K562 (cell line): ENCODE data around the gene NELFA. TPM values are rescaled to one million over a fixed set of nuclear protein-coding genes. Genes with fewer than 3 reads are reported as not detected.
A peak's percentile ranks its signal among the peaks of the same experiment; 100 is the strongest.

Source experiments
- ATAC-seq: fragments of 200-7000 bp; cut with Tn5 transposase; 3 replicates; pipeline ENCODE4 v1.9.1; 2020; ENCODE audit warnings: moderate library complexity
- BruUV-seq: library from RNA; stranded (reverse); fragments of 400-500 nt; replicated peaks from 2 replicates; lab custom pipeline; 2021; lab: Mats Ljungman, UMichigan
- CTCF ChIA-PET: fragments of 300-600 bp; formaldehyde crosslinking; extraction: SDS; loops from one replicate; lab custom pipeline; 2021; ENCODE audit warnings: low intra/inter-chr PET ratio; lab: Yijun Ruan, JAX
- POLR2A ChIA-PET: fragments of 300-600, 350-650 bp; sonication (Branson Sonifier 250); formaldehyde crosslinking; extraction: SDS; loops from one replicate; lab custom pipeline; 2021; ENCODE audit warnings: antibody characterized with exemption, inconsistent platforms; lab: Yijun Ruan, JAX
- DNase-seq, 4 experiments: peaks; one replicate each; pipeline versions ENCODE4 v3.0.0 to v3.0.0-alpha.2; 2011 to 2018; ENCODE audit warnings: low spot score in 3 of 4, mixed read lengths in 3 of 4; ENCODE audit errors: extremely low read depth in 1 of 4
- FAIRE-seq: peaks from 2 replicates; lab custom pipeline; 2011; peaks lifted over from hg19 to GRCh38; lab: Jason Lieb, UNC
- H2AFZ ChIP-seq: 2 replicates; pipeline ENCODE4 v1.6.0; 2011; ENCODE audit warnings: low read depth, low read length, control low read depth, inconsistent platforms
- H3K27ac ChIP-seq: fragments of 200-600 bp; 3 replicates; pipeline ENCODE4 v1.8.0; 2011; ENCODE audit warnings: low read depth, mild to moderate bottlenecking, control low read depth, inconsistent platforms, low read length, moderate library complexity, mixed read lengths; ENCODE audit errors: extremely low read depth
- H3K27me3 ChIP-seq, 2 experiments: fragments of 300-600 bp in 1 of 2; 2 replicates in 1 of 2; 3 replicates in 1 of 2; pipeline versions ENCODE4 v1.6.0 to v1.8.0; 2011; ENCODE audit warnings: inconsistent platforms in 2 of 2, low read length in 2 of 2, mild to moderate bottlenecking in 1 of 2, mixed read lengths in 1 of 2, moderate library complexity in 1 of 2; ENCODE audit not compliant: control insufficient read depth in 2 of 2, insufficient read depth in 2 of 2
- H3K36me3 ChIP-seq: fragments of 300-600 bp; 3 replicates; pipeline ENCODE4 v1.8.0; 2011; ENCODE audit warnings: mild to moderate bottlenecking, low read length, inconsistent platforms; ENCODE audit not compliant: control insufficient read depth, insufficient read depth
- H3K4me1 ChIP-seq, 2 experiments: fragments of 200-600 bp in 1 of 2; replicated peaks in 1 of 2; 2 replicates in 1 of 2; 3 replicates in 1 of 2; pipeline versions ENCODE4 v1.5.1 to v1.8.0; 2011; ENCODE audit warnings: inconsistent platforms in 2 of 2, low read length in 2 of 2, mild to moderate bottlenecking in 1 of 2, mixed read lengths in 1 of 2, moderate library complexity in 1 of 2; ENCODE audit not compliant: control insufficient read depth in 2 of 2, insufficient read depth in 2 of 2
- H3K4me2 ChIP-seq: 2 replicates; pipeline ENCODE4 v1.6.1; 2011; ENCODE audit warnings: low read length, control low read depth, inconsistent platforms, mixed read lengths; ENCODE audit not compliant: insufficient read depth
- H3K4me3 ChIP-seq: fragments of 200-600 bp; sonication (generic), shearing (Covaris generic); 2 replicates; pipeline ENCODE4 v1.5.1; 2016; ENCODE audit warnings: control low read depth, inconsistent platforms
- H3K79me2 ChIP-seq: fragments of 200-600 bp; 3 replicates; pipeline ENCODE4 v1.8.0; 2011; ENCODE audit warnings: low read length, inconsistent platforms; ENCODE audit not compliant: control insufficient read depth, insufficient read depth
- H3K9ac ChIP-seq, 2 experiments: 2 replicates each; pipeline versions ENCODE4 v1.6.0 to v1.6.1; 2011; ENCODE audit warnings: low read depth in 2 of 2, low read length in 2 of 2, control low read depth in 1 of 2, inconsistent platforms in 1 of 2, mild to moderate bottlenecking in 1 of 2, mixed read lengths in 1 of 2; ENCODE audit not compliant: insufficient read depth in 1 of 2
- H3K9me1 ChIP-seq: one replicate; pipeline ENCODE4 v1.6.0; 2011; ENCODE audit warnings: inconsistent platforms, mild to moderate bottlenecking, low read length, moderate library complexity; ENCODE audit not compliant: control insufficient read depth, insufficient read depth
- H3K9me3 ChIP-seq: replicated peaks from 2 replicates; pipeline ENCODE4 v1.5.1; 2011; ENCODE audit warnings: low read depth, low read length, inconsistent platforms; ENCODE audit not compliant: control insufficient read depth, insufficient read depth
- H4K20me1 ChIP-seq: replicated peaks from 2 replicates; pipeline ENCODE4 v1.6.1; 2011; ENCODE audit warnings: low read length, inconsistent platforms, mixed read lengths; ENCODE audit not compliant: control insufficient read depth, insufficient read depth
- ARID1B ChIP-seq: fragments of 450-650 bp; IDR thresholded peaks from 2 replicates; pipeline ENCODE4 v1.6.1; 2016; ENCODE audit warnings: antibody characterized with exemption, mild to moderate bottlenecking, inconsistent platforms
- CCAR2 ChIP-seq: fragments of 200-400 bp; formaldehyde crosslinking; IDR thresholded peaks from 2 replicates; pipeline ENCODE4 v1.6.1; 2017; ENCODE audit warnings: mild to moderate bottlenecking, low read depth, low read length
- CREM ChIP-seq: IDR thresholded peaks from 2 replicates; pipeline ENCODE4 v1.6.1; 2014; ENCODE audit warnings: antibody characterized with exemption, low read depth
- GTF2F1 ChIP-seq: IDR thresholded peaks from 2 replicates; pipeline ENCODE4 v1.6.1; 2011; ENCODE audit warnings: low read depth, low read length, improper control_type of control experiment
- HDAC2 ChIP-seq: fragments of 450-650 bp; IDR thresholded peaks from 2 replicates; pipeline ENCODE4 v1.6.1; 2016; ENCODE audit warnings: mild to moderate bottlenecking
- MEIS2 ChIP-seq: fragments of 450-650 bp; IDR thresholded peaks from 2 replicates; pipeline ENCODE4 v1.6.1; 2014; ENCODE audit warnings: mild to moderate bottlenecking; ENCODE audit not compliant: partially characterized antibody
- POLR2G ChIP-seq: fragments of 200-400 bp; formaldehyde crosslinking; IDR thresholded peaks from 2 replicates; pipeline ENCODE4 v1.6.1; 2017; ENCODE audit warnings: low read depth, mild to moderate bottlenecking, antibody characterized with exemption, low read length, moderate library complexity
- TAF9B ChIP-seq: fragments of 450-650 bp; IDR thresholded peaks from 2 replicates; pipeline ENCODE4 v1.6.1; 2018; ENCODE audit warnings: mild to moderate bottlenecking; ENCODE audit not compliant: partially characterized antibody
- ZSCAN29 ChIP-seq: fragments of 450-650 bp; IDR thresholded peaks from 2 replicates; pipeline ENCODE4 v1.6.1; 2017
- WGBS: fragments of 100-300 bp; shearing (Covaris generic); methylation state at CpG from one replicate; pipeline ENCODE4 v1.1.6; 2016; ENCODE audit warnings: low coverage, mixed read lengths; ENCODE audit not compliant: insufficient coverage; ENCODE audit errors: missing lambda C conversion rate; 5-methylcytosine and 5-hydroxymethylcytosine counted together
- in situ Hi-C: fragments of 300-500 bp; cut with MboI; formaldehyde crosslinking; loops from 4 replicates; pipeline ENCODE4 v1.15.0; 2018; ENCODE audit warnings: inconsistent platforms, mixed read lengths
- intact Hi-C: fragments of 100-400 bp; cut with micrococcal nuclease; formaldehyde crosslinking; loops from 2 replicates; pipeline ENCODE4 v1.14.2; 2022
- polyA plus RNA-seq, 8 experiments: library from polyadenylated mRNA; depleted of rRNA in 4 of 8; stranded (reverse) in 5 of 8; unstranded in 3 of 8; fragments of >200 nt; fragmentation: Nextera tagmentation in 2 of 8; fragmentation: Illumina TruSeq in 1 of 8; extraction: Ambion mirVana in 2 of 8; extraction: Trizol in 1 of 8; gene quantifications; 2 replicates each; pipeline versions ENCODE4 v1.2.1 to v1.2.3, GENCODE V29; 2011 to 2014; ENCODE audit warnings: inconsistent platforms in 1 of 8, missing spikeins in 1 of 8
- total RNA-seq, 7 experiments: library from RNA; depleted of rRNA in 6 of 7; stranded (reverse); fragments of >200 nt in 6 of 7; fragmentation: Illumina TruSeq in 2 of 7; extraction: Trizol in 2 of 7; gene quantifications; 2 replicates each; pipeline versions ENCODE4 v1.2.1 to v1.2.3, GENCODE V29; 2011 to 2021; ENCODE audit warnings: low replicate concordance in 1 of 7
- TF ChIP-seq, protein P1 (sequence below): IDR thresholded peaks from 2 replicates; pipeline ENCODE4 v1.6.1; 2016; ENCODE audit warnings: missing genetic modification characterization, missing compliant biosample characterization
- TF ChIP-seq, protein P2 (sequence below): fragments of 250-450 bp; sonication (Bioruptor Pico); IDR thresholded peaks from 2 replicates; pipeline ENCODE4 v1.9.0; 2021; ENCODE audit warnings: mild to moderate bottlenecking, inconsistent platforms

NELFA gene
- total and polyA plus RNA-seq, 9 of the 15 experiments (the other 6 are each of a cell fraction or from before 2014, with no cell fraction given), result 0.76 to 59.6 (median 14.8) TPM

DNA sequence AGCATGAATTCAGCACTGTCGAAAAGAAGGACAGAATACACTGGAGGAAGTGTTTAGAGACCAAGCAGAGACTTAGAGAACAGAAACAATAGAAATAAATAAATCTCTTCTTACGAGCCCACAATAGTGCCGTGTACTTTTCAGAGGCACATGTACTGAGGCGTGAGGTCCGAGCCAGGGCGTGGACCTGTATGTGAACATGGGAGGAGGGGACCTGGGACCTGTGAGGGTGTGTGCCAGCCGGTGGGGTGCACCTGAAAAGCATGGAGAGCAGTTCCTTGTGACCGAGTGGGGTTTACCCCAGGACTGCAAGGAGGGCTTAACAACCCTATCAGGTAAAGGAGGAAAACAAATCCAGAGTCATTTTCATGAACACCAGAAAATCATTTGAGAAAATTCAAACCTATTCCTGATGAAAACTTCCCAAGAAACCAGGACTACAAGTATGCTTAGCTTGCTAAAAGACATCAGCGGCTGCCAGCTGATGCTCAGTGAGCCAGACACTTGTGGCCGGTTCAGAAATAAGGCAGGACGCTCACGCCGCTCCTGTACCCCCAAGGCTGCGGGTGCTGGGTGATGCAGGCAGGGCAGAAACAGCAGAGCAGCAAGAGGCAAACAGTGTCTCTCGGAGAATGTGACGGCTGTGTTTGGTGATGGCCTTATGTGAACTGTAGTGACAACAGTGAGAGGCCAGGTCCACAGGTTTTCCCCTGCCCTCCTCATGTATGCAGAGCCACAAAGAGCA lies 37.1 kb downstream of the NELFA start:
- H3K79me2 ChIP-seq, result no peaks in the 10 kb centered on the region
- ChIA-PET POLR2A (interaction anchor here (1.2 to 2.1 kb wide), 3 partner anchors 7 to 27 kb away, joined by 3 to 11 read pairs (median 4); no protein-coding TSS in a partner anchor), CTCF (no interaction called here)
- DNase-seq, result no peak
- no peaks in the 10 kb centered on the region for H3K4me1 ChIP-seq
- no peaks in the 10 kb centered on the region for H3K9me3 ChIP-seq
- no peak overlapping the region for H3K9ac ChIP-seq
- H3K9me1 ChIP-seq, result no peaks in the 10 kb centered on the region
- H3K36me3 ChIP-seq, result peaks cover 90% of the 10 kb centered on the region
- no peak overlapping the region for H3K4me2 ChIP-seq
- whole genome bisulfite sequencing, result 91% methylated on average over 15 of the region's 16 CpGs
- FAIRE-seq, result no peak
- H4K20me1 ChIP-seq, result no peaks in the 10 kb centered on the region; the same call in 1 of the 2 replicates
- no peak overlapping the region for H2AFZ ChIP-seq
- BruUV-seq, result no TSS peak
- no peak overlapping the region for H3K4me3 ChIP-seq
- H3K27ac ChIP-seq, result no peak overlapping the region
- TF ChIP-seq POLR2G, result 0 out of 2 replicates have a peak, but pooled peaks have one; percentile 27
- no peak for TF ChIP-seq ZSCAN29
- intact Hi-C loops, result no loop called here
- in situ Hi-C loops, result no loop called here
- H3K27me3 ChIP-seq, result no peaks in the 10 kb centered on the region
- ATAC-seq, result no peak

DNA sequence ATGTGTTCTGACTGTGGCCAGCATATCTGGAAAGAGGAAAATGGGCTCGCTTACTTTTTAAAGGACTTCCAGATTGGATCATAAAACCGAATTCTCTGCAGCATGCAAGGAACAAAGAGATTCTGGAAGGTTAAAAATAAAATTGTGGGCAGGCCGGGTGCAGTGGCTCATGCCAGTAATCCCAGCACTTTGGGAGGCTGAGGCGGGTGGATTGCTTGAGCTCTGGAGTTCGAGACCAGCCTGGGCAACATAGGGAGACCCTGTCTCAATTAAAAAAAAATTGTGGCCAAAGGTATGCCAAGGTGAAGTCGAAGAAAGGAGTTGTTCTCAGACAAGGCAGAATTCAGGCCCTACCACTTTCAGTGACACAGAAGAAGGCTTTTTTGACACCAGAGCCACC lies 37.8 kb downstream of the NELFA start:
- no peak overlapping the region for H3K9ac ChIP-seq
- H3K9me3 ChIP-seq, result no peaks in the 10 kb centered on the region
- intact Hi-C loops (no loop called here), in situ Hi-C loops (no loop called here)
- no TSS peak for BruUV-seq
- POLR2A ChIA-PET, result interaction anchor here (0.9 to 2.1 kb wide), 2 partner anchors 8 to 13 kb away, joined by 4 to 11 read pairs; no protein-coding TSS in a partner anchor
- 0 out of 3 replicates have a peak, but pooled peaks cover 2% of the 10 kb centered on the region for H3K79me2 ChIP-seq
- H3K9me1 ChIP-seq, result no peaks in the 10 kb centered on the region
- no peaks in the 10 kb centered on the region for H3K27me3 ChIP-seq
- no peak for ATAC-seq
- no peak overlapping the region for H3K4me2 ChIP-seq
- CTCF ChIA-PET, result no interaction called here
- DNase-seq, result no peak
- 92% methylated on average over 6 of the region's 6 CpGs for WGBS
- H3K27ac ChIP-seq, result no peak overlapping the region
- no peak overlapping the region for H2AFZ ChIP-seq
- FAIRE-seq, result no peak
- no peak overlapping the region for H3K4me3 ChIP-seq
- no peaks in the 10 kb centered on the region; a peak in 1 of 5 replicates for H3K4me1 ChIP-seq
- H3K36me3 ChIP-seq, result peaks cover 86% of the 10 kb centered on the region
- no peaks in the 10 kb centered on the region; the same call in 1 of the 2 replicates for H4K20me1 ChIP-seq
- TF ChIP-seq POLR2G (no peak), ARID1B (no peak), HDAC2 (no peak), CCAR2 (no peak), TAF9B (no peak), MEIS2 (no peak), CREM (no peak), GTF2F1 (no peak)
- TF ChIP-seq, protein P1, sequence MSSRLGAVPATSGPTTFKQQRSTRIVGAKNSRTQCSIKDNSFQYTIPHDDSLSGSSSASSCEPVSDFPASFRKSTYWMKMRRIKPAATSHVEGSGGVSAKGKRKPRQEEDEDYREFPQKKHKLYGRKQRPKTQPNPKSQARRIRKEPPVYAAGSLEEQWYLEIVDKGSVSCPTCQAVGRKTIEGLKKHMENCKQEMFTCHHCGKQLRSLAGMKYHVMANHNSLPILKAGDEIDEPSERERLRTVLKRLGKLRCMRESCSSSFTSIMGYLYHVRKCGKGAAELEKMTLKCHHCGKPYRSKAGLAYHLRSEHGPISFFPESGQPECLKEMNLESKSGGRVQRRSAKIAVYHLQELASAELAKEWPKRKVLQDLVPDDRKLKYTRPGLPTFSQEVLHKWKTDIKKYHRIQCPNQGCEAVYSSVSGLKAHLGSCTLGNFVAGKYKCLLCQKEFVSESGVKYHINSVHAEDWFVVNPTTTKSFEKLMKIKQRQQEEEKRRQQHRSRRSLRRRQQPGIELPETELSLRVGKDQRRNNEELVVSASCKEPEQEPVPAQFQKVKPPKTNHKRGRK (tag), result no peak
- TF ChIP-seq, protein P2, sequence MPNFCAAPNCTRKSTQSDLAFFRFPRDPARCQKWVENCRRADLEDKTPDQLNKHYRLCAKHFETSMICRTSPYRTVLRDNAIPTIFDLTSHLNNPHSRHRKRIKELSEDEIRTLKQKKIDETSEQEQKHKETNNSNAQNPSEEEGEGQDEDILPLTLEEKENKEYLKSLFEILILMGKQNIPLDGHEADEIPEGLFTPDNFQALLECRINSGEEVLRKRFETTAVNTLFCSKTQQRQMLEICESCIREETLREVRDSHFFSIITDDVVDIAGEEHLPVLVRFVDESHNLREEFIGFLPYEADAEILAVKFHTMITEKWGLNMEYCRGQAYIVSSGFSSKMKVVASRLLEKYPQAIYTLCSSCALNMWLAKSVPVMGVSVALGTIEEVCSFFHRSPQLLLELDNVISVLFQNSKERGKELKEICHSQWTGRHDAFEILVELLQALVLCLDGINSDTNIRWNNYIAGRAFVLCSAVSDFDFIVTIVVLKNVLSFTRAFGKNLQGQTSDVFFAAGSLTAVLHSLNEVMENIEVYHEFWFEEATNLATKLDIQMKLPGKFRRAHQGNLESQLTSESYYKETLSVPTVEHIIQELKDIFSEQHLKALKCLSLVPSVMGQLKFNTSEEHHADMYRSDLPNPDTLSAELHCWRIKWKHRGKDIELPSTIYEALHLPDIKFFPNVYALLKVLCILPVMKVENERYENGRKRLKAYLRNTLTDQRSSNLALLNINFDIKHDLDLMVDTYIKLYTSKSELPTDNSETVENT (CRISPR knock-in tag), result no peak
